ENCODE measurements around the gene CCDC187. TPM values are rescaled to one million over a fixed set of nuclear protein-coding genes. Genes with fewer than 3 reads are reported as not detected.

CCDC187 gene
- total and polyA plus RNA-seq, 4 experiments from 2014 or later = not detected

- no peaks in the 10 kb centered on the region for H3K36me3 Mint-ChIP-seq
- Histone ChIP-seq H3K4me1 (ENCODE audit: insufficient read depth, low read length) (peaks cover 5% of the 10 kb centered on the region), H3K27ac (ENCODE audit: low read depth, low read length) (no peak overlapping the region), H3K9me3 (ENCODE audit: control insufficient read depth in 1 of 2, low read length in 2 of 2) (no peaks in the 10 kb centered on the region), H3K4me3 (ENCODE audit: low read length in 2 of 2) (no peak overlapping the region), H3K27me3 (ENCODE audit: insufficient read depth, low read length) (no peaks in the 10 kb centered on the region), H3K36me3 (ENCODE audit: insufficient read depth, low read length) (no peaks in the 10 kb centered on the region)
- peaks cover 0 to 7% (median 3%) of the 10 kb centered on the region in 4 donors for H3K4me1 Mint-ChIP-seq
- H3K27me3 Mint-ChIP-seq = no peaks in the 10 kb centered on the region
- CTCF ChIA-PET (ENCODE audit: partially characterized antibody) = no interaction called here
- H3K9me3 Mint-ChIP-seq = peaks cover 0 to 9% (median 2%) of the 10 kb centered on the region in 8 donors
- H3K27ac Mint-ChIP-seq = no peak overlapping the region
- no peak for DNase-seq
- intact Hi-C loops (cut with micrococcal nuclease) = no loop called here
- no peak overlapping the region for H3K4me3 Mint-ChIP-seq
- POLR2A ChIA-PET (ENCODE audit: partially characterized antibody) = no interaction called here
Measured at GRCh38 chr9:136314944-136315343, 11.1 kb upstream of the CCDC187 start.

- H3K27ac Mint-ChIP-seq = no peak overlapping the region
- H3K9me3 Mint-ChIP-seq = peaks cover 0 to 9% (median 2%) of the 10 kb centered on the region in 8 donors
- CTCF ChIA-PET (ENCODE audit: partially characterized antibody) = no interaction called here
- H3K4me1 ChIP-seq (ENCODE audit: insufficient read depth, low read length) = peaks cover 5% of the 10 kb centered on the region
- H3K27me3 ChIP-seq (ENCODE audit: insufficient read depth, low read length) = no peaks in the 10 kb centered on the region
- H3K36me3 ChIP-seq (ENCODE audit: insufficient read depth, low read length) = no peaks in the 10 kb centered on the region
- no peaks in the 10 kb centered on the region for H3K9me3 ChIP-seq (ENCODE audit: control insufficient read depth in 1 of 2, low read length in 2 of 2)
- no peak overlapping the region for H3K27ac ChIP-seq (ENCODE audit: low read depth, low read length)
- peaks cover 0 to 7% (median 3%) of the 10 kb centered on the region in 4 donors for H3K4me1 Mint-ChIP-seq
- H3K27me3 Mint-ChIP-seq = no peaks in the 10 kb centered on the region
- no peaks in the 10 kb centered on the region for H3K36me3 Mint-ChIP-seq
- no peak overlapping the region for H3K4me3 Mint-ChIP-seq
- no peak for DNase-seq
- intact Hi-C loops (cut with micrococcal nuclease) = no loop called here
- H3K4me3 ChIP-seq (ENCODE audit: low read length in 2 of 2) = no peak overlapping the region
- POLR2A ChIA-PET (ENCODE audit: partially characterized antibody) = no interaction called here
Measured at GRCh38 chr9:136314056-136314416, 10.1 kb upstream of the CCDC187 start.

GRCh38 chr9:136313111-136314055 is 9.5 kb upstream of the CCDC187 start:
- intact Hi-C loops (cut with micrococcal nuclease) = no loop called here
- CTCF ChIA-PET (ENCODE audit: partially characterized antibody) = interaction anchor here (1.1 to 1.2 kb wide), 2 partner anchors 14 to 88 kb away, joined by 4 read pairs; partner anchors contain the start of gene GPSM1
- Histone ChIP-seq H3K27me3 (ENCODE audit: insufficient read depth, low read length) (no peaks in the 10 kb centered on the region), H3K4me1 (ENCODE audit: insufficient read depth, low read length) (peaks cover 5% of the 10 kb centered on the region), H3K4me3 (ENCODE audit: low read length in 2 of 2) (no peak overlapping the region), H3K9me3 (ENCODE audit: control insufficient read depth in 1 of 2, low read length in 2 of 2) (no peaks in the 10 kb centered on the region), H3K36me3 (ENCODE audit: insufficient read depth, low read length) (no peaks in the 10 kb centered on the region), H3K27ac (ENCODE audit: low read depth, low read length) (no peak overlapping the region)
- POLR2A ChIA-PET (ENCODE audit: partially characterized antibody) = interaction anchor here (0.7 to 0.9 kb wide), 2 partner anchors 17 to 51 kb away, joined by 5 read pairs; no protein-coding TSS in a partner anchor
- Mint-ChIP-seq H3K27me3 (no peaks in the 10 kb centered on the region), H3K9me3 (peaks cover 0 to 9% (median 2%) of the 10 kb centered on the region in 8 donors), H3K36me3 (no peaks in the 10 kb centered on the region), H3K4me1 (peaks cover 0 to 7% (median 3%) of the 10 kb centered on the region in 4 donors), H3K4me3 (no peak overlapping the region), H3K27ac (no peak overlapping the region)
- DNase-seq = no peak

- H3K9me3 Mint-ChIP-seq = peaks cover 0 to 9% (median 2%) of the 10 kb centered on the region in 8 donors
- DNase-seq = peak in 4 of 5 donors; percentile 22 to 37 (median 34)
- intact Hi-C loops (cut with micrococcal nuclease) = no loop called here
- no peaks in the 10 kb centered on the region for H3K27me3 Mint-ChIP-seq
- Histone ChIP-seq H3K27ac (ENCODE audit: low read depth, low read length) (no peak overlapping the region), H3K4me1 (ENCODE audit: insufficient read depth, low read length) (peaks cover 5% of the 10 kb centered on the region), H3K4me3 (ENCODE audit: low read length in 2 of 2) (no peak overlapping the region), H3K36me3 (ENCODE audit: insufficient read depth, low read length) (no peaks in the 10 kb centered on the region), H3K27me3 (ENCODE audit: insufficient read depth, low read length) (no peaks in the 10 kb centered on the region), H3K9me3 (ENCODE audit: control insufficient read depth in 1 of 2, low read length in 2 of 2) (no peaks in the 10 kb centered on the region)
- CTCF ChIA-PET (ENCODE audit: partially characterized antibody) = interaction anchor here (1.1 to 1.2 kb wide), 2 partner anchors 15 to 89 kb away, joined by 4 read pairs; partner anchors contain the start of gene GPSM1
- no peaks in the 10 kb centered on the region for H3K36me3 Mint-ChIP-seq
- peaks cover 0 to 7% (median 3%) of the 10 kb centered on the region in 4 donors for H3K4me1 Mint-ChIP-seq
- no peak overlapping the region for H3K4me3 Mint-ChIP-seq
- no peak overlapping the region for H3K27ac Mint-ChIP-seq
- POLR2A ChIA-PET (ENCODE audit: partially characterized antibody) = interaction anchor here (0.9 kb wide), 1 partner anchor 51 kb away, joined by 5 read pairs; no protein-coding TSS in a partner anchor
Measured at GRCh38 chr9:136312436-136312835, 8.5 kb upstream of the CCDC187 start.

GRCh38 chr9:136312009-136312375 is 8.1 kb upstream of the CCDC187 start:
- Mint-ChIP-seq H3K27ac (no peak overlapping the region), H3K9me3 (peaks cover 0 to 9% (median 2%) of the 10 kb centered on the region in 8 donors), H3K4me3 (no peak overlapping the region), H3K36me3 (no peaks in the 10 kb centered on the region), H3K4me1 (peaks cover 0 to 7% (median 3%) of the 10 kb centered on the region in 4 donors), H3K27me3 (no peaks in the 10 kb centered on the region)
- H3K4me1 ChIP-seq (ENCODE audit: insufficient read depth, low read length) = peaks cover 5% of the 10 kb centered on the region
- no peak for DNase-seq
- ChIA-PET POLR2A (ENCODE audit: partially characterized antibody) (no interaction called here), CTCF (ENCODE audit: partially characterized antibody) (interaction anchor here (1.1 kb wide), 1 partner anchor 89 kb away, joined by 4 read pairs; no protein-coding TSS in a partner anchor)
- no peak overlapping the region for H3K4me3 ChIP-seq (ENCODE audit: low read length in 2 of 2)
- intact Hi-C loops (cut with micrococcal nuclease) = no loop called here
- H3K9me3 ChIP-seq (ENCODE audit: control insufficient read depth in 1 of 2, low read length in 2 of 2) = no peaks in the 10 kb centered on the region
- no peaks in the 10 kb centered on the region for H3K27me3 ChIP-seq (ENCODE audit: insufficient read depth, low read length)
- H3K27ac ChIP-seq (ENCODE audit: low read depth, low read length) = no peak overlapping the region
- H3K36me3 ChIP-seq (ENCODE audit: insufficient read depth, low read length) = no peaks in the 10 kb centered on the region

GRCh38 chr9:136311051-136312008 is 7.4 kb upstream of the CCDC187 start:
- ChIA-PET POLR2A (ENCODE audit: partially characterized antibody) (no interaction called here), CTCF (ENCODE audit: partially characterized antibody) (no interaction called here)
- Mint-ChIP-seq H3K27ac (no peak overlapping the region), H3K36me3 (no peaks in the 10 kb centered on the region), H3K9me3 (peaks cover 0 to 9% (median 2%) of the 10 kb centered on the region in 8 donors), H3K4me1 (peaks cover 1 to 8% (median 4%) of the 10 kb centered on the region in 4 donors), H3K4me3 (no peak overlapping the region), H3K27me3 (peaks cover 0 to 1% of the 10 kb centered on the region in 2 donors)
- H3K4me1 ChIP-seq (ENCODE audit: insufficient read depth, low read length) = peaks cover 5% of the 10 kb centered on the region
- no peaks in the 10 kb centered on the region for H3K9me3 ChIP-seq (ENCODE audit: control insufficient read depth in 1 of 2, low read length in 2 of 2)
- intact Hi-C loops (cut with micrococcal nuclease) = no loop called here
- no peaks in the 10 kb centered on the region for H3K36me3 ChIP-seq (ENCODE audit: insufficient read depth, low read length)
- DNase-seq = no peak
- H3K27ac ChIP-seq (ENCODE audit: low read depth, low read length) = no peak overlapping the region
- no peak overlapping the region for H3K4me3 ChIP-seq (ENCODE audit: low read length in 2 of 2)
- no peaks in the 10 kb centered on the region for H3K27me3 ChIP-seq (ENCODE audit: insufficient read depth, low read length)

Measured in CD4-positive, alpha-beta memory T cell (primary cell).